Psoas muscle (tissue), 8 donors: ENCODE data around the gene FLNB. TPM values are rescaled to one million over a fixed set of nuclear protein-coding genes. Genes with fewer than 3 reads are reported as not detected.

Experiments
- ATAC-seq, 4 donors: fragments of 200-7000 bp; cut with Tn5 transposase; one replicate each; pipeline ENCODE4 v1.9.1; 2020; ENCODE audit warnings: moderate library complexity in 3 of 4, mild to moderate bottlenecking in 2 of 4
- DNase-seq, 2 donors: peaks; one replicate each; pipeline ENCODE4 v3.0.0-alpha.2; 2020
- H3K27ac ChIP-seq: fragments of 200-600 bp; one replicate; pipeline ENCODE4 v1.8.0; 2022
- H3K27me3 ChIP-seq, 3 donors: fragments of 200-600 bp in 1 of 3; one replicate each; pipeline versions ENCODE4 v1.6.1 to v1.8.0; 2013 to 2022; ENCODE audit warnings: low read length in 2 of 3, mild to moderate bottlenecking in 2 of 3, moderate library complexity in 1 of 3; ENCODE audit not compliant: insufficient read depth in 3 of 3
- H3K36me3 ChIP-seq, 2 donors: fragments of 200-600 bp in 1 of 2; one replicate each; pipeline versions ENCODE4 v1.6.1 to v1.8.0; 2013 to 2022; ENCODE audit warnings: low read depth in 1 of 2, mild to moderate bottlenecking in 1 of 2, moderate library complexity in 1 of 2; ENCODE audit not compliant: insufficient read depth in 1 of 2
- H3K4me1 ChIP-seq: fragments of 200-600 bp; one replicate; pipeline ENCODE4 v1.8.0; 2022
- H3K4me3 ChIP-seq: fragments of 200-600 bp; one replicate; pipeline ENCODE4 v1.8.0; 2022; ENCODE audit warnings: mild to moderate bottlenecking
- H3K9me3 ChIP-seq: fragments of 200-600 bp; one replicate; pipeline ENCODE4 v1.8.0; 2022
- WGBS, 3 donors: extraction: QIAGEN DNeasy Blood & Tissue Kit; methylation state at CpG; one replicate each; pipeline versions ENCODE4 v1.1.6 to v1.1.7; 2013; 5-methylcytosine and 5-hydroxymethylcytosine counted together
- intact Hi-C, 2 donors: fragments of 100-400 bp; cut with DNase I; formaldehyde crosslinking; loops; one replicate each; pipeline versions ENCODE4 v1.11.0 to v1.14.2; 2022
- polyA plus RNA-seq, 3 donors: library from polyadenylated mRNA; stranded (reverse); fragments of 200-250 nt; gene quantifications; one replicate each; pipeline ENCODE4 v1.2.3, GENCODE V29; 2013
- total RNA-seq, 4 donors: library from RNA; stranded (reverse); fragmentation: NEBNext Ultra II Directional in 2 of 4; extraction: Animal tissue kit (Norgen Biotek cat#: 25700) in 2 of 4; gene quantifications; one replicate each; pipeline versions ENCODE4 v1.2.1 to v1.2.4, GENCODE V29; 2021 to 2023
- TF ChIP-seq, protein P1 (sequence below): fragments of 200-600 bp; IDR thresholded peaks from one replicate; pipeline ENCODE4 v1.8.0; 2022; ENCODE audit warnings: antibody characterized with exemption
- donor health status: healthy with polysubstance abuse.
- donor health status: DM: no; HTN: no; CAD: no; lungs with moderate emphysema.
- donor health status: Bipolar disorder and iron deficiency.
- donor health status: healthy.
- donor health status: DM: yes; HTN: yes; CAD: no.
- donor health status: DM: no; HTN: no; CAD: no.
- donor health status: DM: no; HTN: no; CAD: no.
- donor health status: DM: yes; HTN: yes; CAD: no.

FLNB gene
- total and polyA plus RNA-seq, 7 donors = 6.4 to 17.9 (median 14.7) TPM

DNA sequence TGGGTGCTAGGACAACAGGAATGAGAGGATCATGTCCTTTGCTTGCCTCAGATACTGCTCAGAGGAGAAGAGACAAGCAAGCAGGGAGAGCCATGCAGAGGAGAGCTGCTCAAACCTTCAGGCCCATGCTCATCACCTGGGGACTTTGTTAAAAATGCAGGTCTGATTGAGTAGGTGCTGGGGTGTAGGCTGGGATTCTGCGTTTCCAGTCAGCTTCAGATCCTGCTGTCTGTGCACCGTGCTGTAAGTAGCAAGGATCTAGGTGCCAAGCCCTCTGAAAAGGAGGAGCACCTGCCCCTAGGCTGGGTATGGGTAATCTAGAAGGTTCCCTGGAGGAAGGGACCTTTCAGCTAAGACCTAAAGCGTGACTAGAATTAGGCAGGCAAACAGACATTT, 7.3 kb downstream of the FLNB start:
- intact Hi-C loops = loop anchor here in 1 of 2 donors (10.0 kb wide), 1 partner anchor 279 kb away; no protein-coding TSS in a partner anchor
- DNase-seq (no peak), ATAC-seq (no peak)

DNA sequence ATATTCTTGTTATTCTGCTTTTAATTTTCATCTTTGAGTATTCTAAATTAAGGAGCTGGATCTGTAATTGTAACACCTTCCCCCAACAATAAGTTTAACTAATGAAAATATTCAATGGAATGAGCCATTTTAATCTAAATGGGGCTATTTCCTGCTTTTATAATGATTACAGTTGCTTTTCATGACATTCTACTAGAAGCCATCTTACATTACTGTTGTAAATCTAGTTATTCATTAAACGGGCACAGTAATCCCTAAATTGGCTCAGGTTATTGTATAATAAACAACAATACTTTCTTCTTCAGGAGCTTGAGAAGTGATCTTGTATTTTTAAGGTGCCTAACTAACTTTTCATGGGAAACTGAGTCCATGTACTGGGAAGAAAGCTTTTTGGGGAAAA, 8.5 kb downstream of the FLNB start:
- Histone ChIP-seq H3K36me3 (no peaks in the 10 kb centered on the region), H3K4me1 (peaks cover 3% of the 10 kb centered on the region), H3K27me3 (no peaks in the 10 kb centered on the region), H3K9me3 (no peaks in the 10 kb centered on the region), H3K27ac (no peak overlapping the region), H3K4me3 (no peak overlapping the region)
- intact Hi-C loops = loop anchor here in 1 of 2 donors (10.0 kb wide), 1 partner anchor 278 kb away; no protein-coding TSS in a partner anchor
- 35 to 45% (median 39%) methylated on average over 1 of the region's 1 CpG for WGBS, 3 donors
- DNase-seq = no peak
- no peak for ATAC-seq
- TF ChIP-seq, protein P1, sequence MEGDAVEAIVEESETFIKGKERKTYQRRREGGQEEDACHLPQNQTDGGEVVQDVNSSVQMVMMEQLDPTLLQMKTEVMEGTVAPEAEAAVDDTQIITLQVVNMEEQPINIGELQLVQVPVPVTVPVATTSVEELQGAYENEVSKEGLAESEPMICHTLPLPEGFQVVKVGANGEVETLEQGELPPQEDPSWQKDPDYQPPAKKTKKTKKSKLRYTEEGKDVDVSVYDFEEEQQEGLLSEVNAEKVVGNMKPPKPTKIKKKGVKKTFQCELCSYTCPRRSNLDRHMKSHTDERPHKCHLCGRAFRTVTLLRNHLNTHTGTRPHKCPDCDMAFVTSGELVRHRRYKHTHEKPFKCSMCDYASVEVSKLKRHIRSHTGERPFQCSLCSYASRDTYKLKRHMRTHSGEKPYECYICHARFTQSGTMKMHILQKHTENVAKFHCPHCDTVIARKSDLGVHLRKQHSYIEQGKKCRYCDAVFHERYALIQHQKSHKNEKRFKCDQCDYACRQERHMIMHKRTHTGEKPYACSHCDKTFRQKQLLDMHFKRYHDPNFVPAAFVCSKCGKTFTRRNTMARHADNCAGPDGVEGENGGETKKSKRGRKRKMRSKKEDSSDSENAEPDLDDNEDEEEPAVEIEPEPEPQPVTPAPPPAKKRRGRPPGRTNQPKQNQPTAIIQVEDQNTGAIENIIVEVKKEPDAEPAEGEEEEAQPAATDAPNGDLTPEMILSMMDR = no peak

More for the DNA sequence above, 7.3 kb downstream of the FLNB start:
- Histone ChIP-seq H3K36me3 (no peaks in the 10 kb centered on the region), H3K27me3 (peaks cover 0 to 5% (median 1%) of the 10 kb centered on the region in 3 donors), H3K9me3 (no peaks in the 10 kb centered on the region), H3K27ac (no peak overlapping the region), H3K4me3 (no peak overlapping the region), H3K4me1 (peaks cover 3% of the 10 kb centered on the region)
- 90 to 93% (median 91%) methylated on average over 3 of the region's 3 CpGs for WGBS, 3 donors
- TF ChIP-seq, protein P1 = no peak

DNA sequence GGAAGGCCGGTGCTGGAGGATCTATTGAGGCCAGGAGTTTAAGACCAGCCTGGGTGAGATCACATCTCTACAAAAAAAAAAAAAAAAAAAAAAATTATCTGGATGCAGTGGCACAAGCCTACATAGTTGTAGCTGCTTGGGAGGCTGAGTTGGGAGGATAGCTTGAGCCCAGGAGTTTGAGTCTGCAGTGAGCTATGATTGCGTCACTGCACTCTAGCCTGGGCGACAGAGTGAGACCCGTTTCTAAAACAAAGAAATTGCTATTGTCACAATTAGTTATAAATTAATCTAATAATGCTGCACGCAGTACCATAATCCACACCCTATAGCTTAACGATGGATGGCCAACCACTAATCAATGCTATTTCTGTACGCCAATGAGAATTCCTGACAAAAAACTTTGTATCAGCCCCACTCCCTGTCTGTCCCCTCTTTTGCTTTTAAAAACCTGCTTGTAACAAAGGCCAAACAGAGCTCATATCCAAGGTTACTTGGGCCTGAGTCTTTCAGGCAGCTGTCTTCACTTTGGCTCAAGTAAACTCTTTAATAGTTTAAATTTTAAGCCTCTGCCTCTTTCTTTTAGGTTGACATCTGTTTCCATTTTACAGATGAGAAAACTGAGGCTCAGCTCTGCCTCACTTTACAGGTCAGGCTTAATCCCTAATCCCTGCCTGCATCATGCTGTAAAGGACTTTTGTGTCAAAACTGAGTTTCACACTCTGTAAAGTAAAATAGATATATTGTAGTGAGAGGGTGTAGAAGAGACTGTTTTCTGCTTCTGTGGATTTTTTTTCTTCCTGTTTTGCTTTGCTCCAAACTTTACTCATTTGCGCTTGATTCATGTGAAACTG, 10.9 kb downstream of the FLNB start:
- intact Hi-C loops = loop anchor here in 1 of 2 donors (10.0 kb wide), 1 partner anchor 276 kb away; no protein-coding TSS in a partner anchor
- TF ChIP-seq, protein P1 = no peak
- Histone ChIP-seq H3K36me3 (no peaks in the 10 kb centered on the region), H3K4me3 (no peak overlapping the region), H3K9me3 (no peaks in the 10 kb centered on the region), H3K4me1 (peaks cover 3% of the 10 kb centered on the region), H3K27ac (no peak overlapping the region), H3K27me3 (no peaks in the 10 kb centered on the region)
- DNase-seq (no peak), ATAC-seq (no peak)
- WGBS, 3 donors = 89 to 93% (median 89%) methylated on average over 8 of the region's 8 CpGs

DNA sequence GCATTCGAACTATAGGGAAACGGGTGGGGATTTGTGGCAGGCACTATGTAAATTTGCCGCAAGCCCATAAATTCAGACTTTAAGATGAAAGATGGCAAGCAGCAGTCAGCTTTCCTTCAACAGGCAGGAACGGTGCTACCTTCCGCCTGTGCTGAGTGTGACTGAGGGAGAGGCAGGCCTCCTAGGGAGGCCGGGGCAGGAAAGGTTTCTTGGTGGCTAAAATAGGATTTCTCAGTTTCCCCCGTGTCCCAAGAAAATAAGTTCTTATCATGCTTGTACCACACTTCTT, 12.5 kb downstream of the FLNB start:
- 71 to 75% (median 74%) methylated on average over 7 of the region's 7 CpGs for WGBS, 3 donors
- H3K27ac ChIP-seq = peak overlapping the region; percentile 0
- H3K4me1 ChIP-seq = no peaks in the 10 kb centered on the region
- H3K27me3 ChIP-seq = no peaks in the 10 kb centered on the region
- DNase-seq (no peak), ATAC-seq (no peak)
- no peak overlapping the region for H3K4me3 ChIP-seq
- intact Hi-C loops = no loop called here
- no peaks in the 10 kb centered on the region for H3K9me3 ChIP-seq
- no peaks in the 10 kb centered on the region for H3K36me3 ChIP-seq
- TF ChIP-seq, protein P1 = no peak
